ENCODE results near the gene CDAN1.

DNA sequence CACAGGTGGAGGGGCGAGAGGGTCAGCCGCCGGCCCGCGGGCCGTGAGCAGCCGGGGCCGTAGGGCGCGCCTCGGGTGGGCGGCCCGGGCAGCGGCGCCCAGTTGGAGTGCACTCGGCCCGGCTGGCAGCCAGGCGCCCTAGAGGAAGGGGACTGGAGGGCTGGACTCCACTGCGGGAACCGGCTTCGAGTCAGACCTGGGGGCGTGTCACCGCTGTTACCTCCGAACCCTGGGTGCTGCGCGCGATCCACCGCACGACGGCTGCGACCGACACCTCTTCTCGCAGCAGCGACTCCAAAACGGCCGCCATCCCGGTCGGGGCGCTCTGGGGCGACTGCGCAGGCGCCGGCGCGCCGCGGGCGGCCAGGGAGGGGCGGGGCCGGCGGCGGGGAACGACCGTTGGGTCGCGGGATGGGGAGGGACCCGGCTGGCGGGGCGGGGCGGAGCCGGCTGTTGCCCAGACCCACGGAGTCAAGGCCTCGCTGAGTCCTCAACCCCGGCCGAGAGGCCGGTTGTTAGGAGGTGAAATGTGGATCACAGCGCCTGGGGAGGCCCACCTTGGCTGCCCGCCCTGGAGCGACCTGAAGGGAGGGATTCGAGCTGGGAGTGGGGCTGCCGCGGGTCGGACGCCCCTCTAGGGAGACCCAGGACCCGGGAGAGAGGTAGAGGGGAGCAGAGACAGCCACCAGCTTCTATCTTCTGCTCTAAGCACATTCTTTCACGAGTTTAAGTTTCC is at the start of gene CDAN1:
- TF ChIP-seq, protein P1, sequence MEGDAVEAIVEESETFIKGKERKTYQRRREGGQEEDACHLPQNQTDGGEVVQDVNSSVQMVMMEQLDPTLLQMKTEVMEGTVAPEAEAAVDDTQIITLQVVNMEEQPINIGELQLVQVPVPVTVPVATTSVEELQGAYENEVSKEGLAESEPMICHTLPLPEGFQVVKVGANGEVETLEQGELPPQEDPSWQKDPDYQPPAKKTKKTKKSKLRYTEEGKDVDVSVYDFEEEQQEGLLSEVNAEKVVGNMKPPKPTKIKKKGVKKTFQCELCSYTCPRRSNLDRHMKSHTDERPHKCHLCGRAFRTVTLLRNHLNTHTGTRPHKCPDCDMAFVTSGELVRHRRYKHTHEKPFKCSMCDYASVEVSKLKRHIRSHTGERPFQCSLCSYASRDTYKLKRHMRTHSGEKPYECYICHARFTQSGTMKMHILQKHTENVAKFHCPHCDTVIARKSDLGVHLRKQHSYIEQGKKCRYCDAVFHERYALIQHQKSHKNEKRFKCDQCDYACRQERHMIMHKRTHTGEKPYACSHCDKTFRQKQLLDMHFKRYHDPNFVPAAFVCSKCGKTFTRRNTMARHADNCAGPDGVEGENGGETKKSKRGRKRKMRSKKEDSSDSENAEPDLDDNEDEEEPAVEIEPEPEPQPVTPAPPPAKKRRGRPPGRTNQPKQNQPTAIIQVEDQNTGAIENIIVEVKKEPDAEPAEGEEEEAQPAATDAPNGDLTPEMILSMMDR (IDR thresholded peaks at IDR 0.05; ENCODE audit: low read depth, low read length, missing input control), result no peak
- TF ChIP-seq SP1 (IDR thresholded peaks at IDR 0.05), result no peak
- no peak for TF ChIP-seq HNF4G (IDR thresholded peaks at IDR 0.05)
- no peak for TF ChIP-seq GABPA (IDR thresholded peaks at IDR 0.05 in 1 of 2, conservative IDR thresholded peaks at IDR 0.05 in 1 of 2)
- TF ChIP-seq, protein P2, sequence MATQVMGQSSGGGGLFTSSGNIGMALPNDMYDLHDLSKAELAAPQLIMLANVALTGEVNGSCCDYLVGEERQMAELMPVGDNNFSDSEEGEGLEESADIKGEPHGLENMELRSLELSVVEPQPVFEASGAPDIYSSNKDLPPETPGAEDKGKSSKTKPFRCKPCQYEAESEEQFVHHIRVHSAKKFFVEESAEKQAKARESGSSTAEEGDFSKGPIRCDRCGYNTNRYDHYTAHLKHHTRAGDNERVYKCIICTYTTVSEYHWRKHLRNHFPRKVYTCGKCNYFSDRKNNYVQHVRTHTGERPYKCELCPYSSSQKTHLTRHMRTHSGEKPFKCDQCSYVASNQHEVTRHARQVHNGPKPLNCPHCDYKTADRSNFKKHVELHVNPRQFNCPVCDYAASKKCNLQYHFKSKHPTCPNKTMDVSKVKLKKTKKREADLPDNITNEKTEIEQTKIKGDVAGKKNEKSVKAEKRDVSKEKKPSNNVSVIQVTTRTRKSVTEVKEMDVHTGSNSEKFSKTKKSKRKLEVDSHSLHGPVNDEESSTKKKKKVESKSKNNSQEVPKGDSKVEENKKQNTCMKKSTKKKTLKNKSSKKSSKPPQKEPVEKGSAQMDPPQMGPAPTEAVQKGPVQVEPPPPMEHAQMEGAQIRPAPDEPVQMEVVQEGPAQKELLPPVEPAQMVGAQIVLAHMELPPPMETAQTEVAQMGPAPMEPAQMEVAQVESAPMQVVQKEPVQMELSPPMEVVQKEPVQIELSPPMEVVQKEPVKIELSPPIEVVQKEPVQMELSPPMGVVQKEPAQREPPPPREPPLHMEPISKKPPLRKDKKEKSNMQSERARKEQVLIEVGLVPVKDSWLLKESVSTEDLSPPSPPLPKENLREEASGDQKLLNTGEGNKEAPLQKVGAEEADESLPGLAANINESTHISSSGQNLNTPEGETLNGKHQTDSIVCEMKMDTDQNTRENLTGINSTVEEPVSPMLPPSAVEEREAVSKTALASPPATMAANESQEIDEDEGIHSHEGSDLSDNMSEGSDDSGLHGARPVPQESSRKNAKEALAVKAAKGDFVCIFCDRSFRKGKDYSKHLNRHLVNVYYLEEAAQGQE (IDR thresholded peaks at IDR 0.05), result no peak
- TF ChIP-seq TAF1 (conservative IDR thresholded peaks at IDR 0.05), result no peak

Data from liver (tissue), 3 donors.